HG03520 (cell line): Measurements from ENCODE around the gene TMEM91.
"Not testable (repeated sequence)": the region's sequence is repeated elsewhere in the genome, so short reads cannot be mapped to it uniquely, and the experiment has no call there.

ENCODE experiments used
- ATAC-seq: cut with Tn5 transposase; IDR thresholded peaks from one replicate; pipeline ENCODE4 v1.9.1; 2021; ENCODE audit warnings: mild to moderate bottlenecking, moderate library complexity; ENCODE audit not compliant: unreplicated experiment

Gene TMEM91

GRCh38 chr19:41376241-41376997, at the start of gene TMEM91:
TSS of gene TMEM91 (plus strand) at chr19:41376533. CDS start at chr19:41378310, 1,777 bp downstream.
- ATAC-seq: no peak

DNA sequence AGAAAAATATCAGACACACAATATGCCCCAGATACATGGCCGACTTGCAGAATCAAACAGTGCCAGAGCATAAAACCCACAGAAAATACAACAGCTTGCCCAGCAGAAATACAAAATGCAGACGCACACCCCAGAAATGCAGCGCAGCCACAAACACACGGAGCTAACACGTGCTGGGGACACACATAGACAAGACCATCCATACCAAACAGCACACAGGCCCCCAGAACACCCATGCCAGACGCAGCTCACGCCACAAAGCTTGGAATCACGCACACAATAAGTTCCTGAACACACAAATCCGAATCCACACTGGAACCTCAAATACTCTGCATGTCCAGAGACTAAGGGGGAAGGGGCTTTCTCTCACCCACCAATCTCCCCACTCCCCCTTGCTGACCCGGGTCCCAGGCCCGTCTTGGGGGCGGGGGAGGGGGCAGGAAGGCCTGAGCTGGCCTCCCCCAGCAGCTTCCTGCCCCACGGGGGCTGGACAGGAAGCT, 49.2 kb upstream of the TMEM91 start:
- no peak for ATAC-seq

DNA sequence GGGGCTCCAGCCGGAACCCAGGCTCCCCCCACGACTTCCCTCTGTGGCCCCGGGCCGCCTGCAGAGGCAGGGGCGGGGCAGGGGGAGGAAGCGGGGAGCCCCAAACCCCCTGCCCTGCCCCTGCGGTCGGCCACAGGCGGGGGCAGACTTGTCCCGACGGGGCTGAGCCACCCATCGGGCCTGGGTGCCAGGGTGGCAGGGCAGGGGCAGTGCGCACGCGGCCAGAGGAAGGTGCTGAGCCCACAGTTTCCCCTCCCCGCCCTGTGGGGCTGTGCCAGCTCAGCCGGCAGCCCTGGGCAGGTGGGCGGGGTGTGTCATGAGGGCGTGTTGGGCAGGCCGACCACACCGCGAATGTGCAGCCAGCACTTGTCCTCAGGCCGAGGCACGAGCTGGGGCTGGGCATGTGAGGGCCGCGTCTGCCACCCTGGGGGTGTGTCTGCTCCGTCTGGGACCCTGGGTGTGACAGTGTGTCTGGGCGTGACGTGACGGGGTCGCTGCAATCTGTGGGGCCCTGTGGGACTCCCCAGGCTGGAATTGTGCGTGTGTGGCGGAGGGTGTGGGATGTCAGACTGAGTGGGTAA, 48.7 kb upstream of the TMEM91 start:
- ATAC-seq: peak; percentile 43

GRCh38 chr19:41328157-41328841, 48.0 kb upstream of the TMEM91 start:
- peak; percentile 24 for ATAC-seq

- ATAC-seq: no peak
Observed at GRCh38 chr19:41328842-41329225, 47.5 kb upstream of the TMEM91 start.

GRCh38 chr19:41330481-41330880, 45.9 kb upstream of the TMEM91 start:
- no peak for ATAC-seq

- ATAC-seq: no peak
Observed at GRCh38 chr19:41330946-41331678, 45.2 kb upstream of the TMEM91 start.

- ATAC-seq: no peak
Observed at GRCh38 chr19:41332000-41332399, 44.3 kb upstream of the TMEM91 start.

- ATAC-seq: no peak
Observed at GRCh38 chr19:41332468-41332867, 43.9 kb upstream of the TMEM91 start.

DNA sequence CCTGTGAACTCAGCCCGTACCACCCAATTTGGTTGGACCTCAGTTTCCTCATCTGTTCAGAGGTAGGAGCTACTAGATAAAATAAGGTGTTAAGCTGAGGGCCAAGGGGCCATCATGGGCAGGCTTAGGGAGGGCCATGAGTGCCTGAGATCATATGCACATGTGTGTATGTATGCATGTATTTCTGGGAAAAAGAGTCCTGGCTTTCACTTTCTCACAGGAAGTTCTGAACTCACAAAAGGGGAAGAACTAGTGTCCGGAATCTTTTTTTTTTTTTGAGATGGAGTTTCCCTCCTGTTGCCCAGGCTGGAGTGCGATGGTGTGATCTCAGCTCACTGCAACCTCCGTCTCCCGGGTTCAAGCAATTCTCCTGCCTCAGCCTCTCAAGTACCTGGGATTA, 41.5 kb upstream of the TMEM91 start:
- ATAC-seq: no peak

GRCh38 chr19:41335467-41335866, 40.9 kb upstream of the TMEM91 start:
- ATAC-seq: no peak

GRCh38 chr19:41339936-41340335, 36.4 kb upstream of the TMEM91 start:
- no peak for ATAC-seq

- ATAC-seq: no peak
Observed at GRCh38 chr19:41341669-41342490, 34.5 kb upstream of the TMEM91 start.

GRCh38 chr19:41344162-41344561, 32.2 kb upstream of the TMEM91 start:
- ATAC-seq: no peak

DNA sequence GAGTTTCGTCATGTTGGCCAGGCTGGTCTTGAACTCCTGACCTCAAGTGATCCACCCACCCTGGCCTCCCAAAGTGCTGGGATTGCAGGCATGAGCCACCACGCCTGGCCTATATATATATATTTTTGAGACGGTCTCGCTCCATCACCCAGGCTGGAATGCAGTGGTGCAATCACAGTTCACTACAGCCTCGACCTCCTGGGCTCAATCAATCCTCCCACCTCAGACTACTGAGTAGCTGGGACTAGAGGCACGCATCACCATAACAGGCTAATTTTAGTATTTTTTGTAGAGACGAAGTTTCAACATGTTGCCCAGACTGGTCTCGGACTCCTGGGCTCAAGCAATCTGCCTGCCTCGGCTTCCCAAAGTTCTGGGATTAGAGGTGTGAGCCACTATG, 29.4 kb upstream of the TMEM91 start:
- ATAC-seq: not testable (repeated sequence)

DNA sequence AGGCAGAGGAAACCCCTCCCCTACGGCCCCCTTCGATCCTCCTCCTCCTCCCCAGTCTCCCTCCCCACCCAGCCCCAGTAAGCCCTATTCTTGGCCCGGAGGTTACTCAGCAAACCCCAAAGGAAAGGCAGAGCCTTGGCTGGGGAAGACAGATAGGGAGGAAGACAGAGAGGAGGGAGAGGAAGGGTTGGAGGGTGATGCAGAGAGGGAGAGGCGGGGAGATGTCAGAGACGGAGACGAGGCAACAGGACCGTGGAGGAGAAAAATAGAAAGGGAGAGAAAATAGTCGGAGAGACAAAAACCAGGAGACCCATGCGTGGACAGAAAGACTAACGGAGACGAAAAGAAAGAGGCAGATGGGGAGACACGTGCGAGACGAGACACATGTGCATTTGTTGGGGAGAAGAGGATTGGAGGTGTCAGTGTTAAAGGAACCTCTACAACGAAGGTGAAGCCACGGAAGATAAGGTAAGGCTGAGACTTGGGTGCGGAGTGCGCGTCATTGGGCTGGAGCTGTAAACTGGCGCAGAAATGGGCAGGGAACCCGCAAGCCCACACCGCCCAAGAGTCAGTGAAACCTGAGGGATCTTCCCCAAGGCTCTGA, 25.5 kb upstream of the TMEM91 start:
- ATAC-seq: peak; percentile 0

DNA sequence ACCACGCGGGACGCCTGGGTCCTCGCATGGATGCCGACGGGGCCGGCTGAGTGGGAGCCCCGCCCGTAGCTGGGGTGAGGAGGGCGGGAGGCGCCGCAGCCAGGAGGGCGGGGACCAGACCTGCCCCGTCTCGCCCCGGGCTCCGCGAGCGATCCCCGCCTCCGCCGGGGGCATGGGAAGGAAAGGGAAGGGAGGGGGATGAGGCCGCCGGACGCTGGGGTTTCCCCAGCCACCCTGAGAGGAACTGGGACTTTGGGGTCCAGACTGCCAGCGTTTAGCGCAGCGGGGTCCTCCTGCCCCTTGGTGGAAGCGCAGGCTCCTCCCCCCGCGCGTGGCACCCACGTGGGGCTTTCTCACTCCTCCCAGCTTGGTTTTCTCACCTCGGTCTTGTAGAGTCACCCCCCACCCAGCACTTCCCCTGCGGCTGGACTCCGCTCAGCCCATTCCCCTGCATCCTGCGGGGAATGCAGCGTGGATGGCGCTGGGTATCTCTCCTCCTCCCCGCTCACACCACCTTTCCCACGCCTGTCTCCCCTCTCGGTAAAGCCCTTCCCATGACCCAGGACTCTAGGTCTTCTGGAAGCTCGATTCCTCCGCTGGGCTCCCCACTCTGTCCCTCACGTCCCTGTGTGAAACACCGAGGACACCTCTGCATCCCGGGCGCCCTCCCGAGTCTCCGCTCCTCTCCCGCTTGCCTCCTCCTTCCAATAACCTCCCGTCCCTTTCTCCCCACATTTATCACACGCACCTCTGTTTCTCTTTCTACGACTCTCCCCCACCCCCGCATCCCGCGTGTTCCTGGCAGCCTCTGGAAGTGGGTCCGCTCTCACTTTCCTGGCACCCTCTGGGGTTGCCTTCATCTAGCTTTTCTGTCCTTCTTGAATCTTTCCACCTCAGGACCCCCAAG, 24.7 kb upstream of the TMEM91 start:
- ATAC-seq: peak; percentile 41

DNA sequence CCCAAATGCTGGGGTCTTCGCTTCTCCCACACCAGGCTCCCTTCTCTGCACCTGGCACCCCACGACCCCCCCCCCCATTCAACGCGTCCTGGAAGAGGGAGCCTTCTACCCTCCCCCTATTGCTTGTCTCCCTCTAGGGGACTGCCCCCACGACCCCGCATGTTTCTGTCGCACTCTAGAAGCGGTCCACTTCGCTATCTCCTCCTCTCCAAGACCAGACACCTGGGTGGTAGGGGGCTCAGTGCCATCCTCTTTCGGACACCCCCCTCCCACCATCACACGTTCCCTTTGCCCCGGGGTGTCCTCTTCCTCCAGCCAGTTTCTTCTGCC, 24.1 kb upstream of the TMEM91 start:
- ATAC-seq: no peak
